Measurements from ENCODE around the gene UTF1. TPM values are rescaled to one million over a fixed set of nuclear protein-coding genes. Genes with fewer than 3 reads are reported as not detected.

UTF1 gene
- total and polyA plus RNA-seq, 9 of the 15 experiments (the other 6 are each of a cell fraction or from before 2014, with no cell fraction given), result 0.35 to 0.46 TPM; not detected in 7

GRCh38 chr10:133197786-133198185 lies 32.2 kb upstream of the UTF1 start:
- Histone ChIP-seq H3K9ac (ENCODE audit: insufficient read depth in 1 of 2, low read depth in 2 of 2, low read length in 2 of 2) (no peak overlapping the region), H3K27me3 (ENCODE audit: control insufficient read depth in 2 of 2, insufficient read depth in 2 of 2, low read length in 2 of 2) (peaks cover 14 to 63% of the 10 kb centered on the region in 2 experiments; a peak in 4 of 5 replicates), H4K20me1 (replicated peaks; ENCODE audit: control insufficient read depth, insufficient read depth, low read length) (no peaks in the 10 kb centered on the region), H3K9me1 (ENCODE audit: control insufficient read depth, insufficient read depth, low read length) (no peaks in the 10 kb centered on the region), H2AFZ (ENCODE audit: low read depth, low read length) (no peak overlapping the region), H3K4me1 (replicated peaks in 1 of 2; ENCODE audit: control insufficient read depth in 2 of 2, insufficient read depth in 2 of 2, low read length in 2 of 2) (peaks cover 0 to 66% of the 10 kb centered on the region in 2 experiments; a peak in 2 of 5 replicates), H3K4me2 (ENCODE audit: insufficient read depth, low read length) (no peak overlapping the region), H3K36me3 (ENCODE audit: control insufficient read depth, insufficient read depth, low read length) (no peaks in the 10 kb centered on the region), H3K27ac (ENCODE audit: extremely low read depth, low read depth, low read length) (no peak overlapping the region), H3K79me2 (ENCODE audit: control insufficient read depth, insufficient read depth, low read length) (no peaks in the 10 kb centered on the region), H3K4me3 (no peak overlapping the region), H3K9me3 (replicated peaks; ENCODE audit: control insufficient read depth, insufficient read depth, low read depth, low read length) (no peaks in the 10 kb centered on the region)
- ATAC-seq (no peak), DNase-seq (ENCODE audit: extremely low read depth in 1 of 4, low spot score in 3 of 4) (no peak), FAIRE-seq (no peak)
- BruUV-seq (replicated peaks), result no TSS peak
- TF ChIP-seq CREBBP (IDR thresholded peaks at IDR 0.05; ENCODE audit: low read depth, low read length), result no peak
- no peak for TF ChIP-seq MCM5 (IDR thresholded peaks at IDR 0.05; ENCODE audit: low read depth)
- no peak for TF ChIP-seq NBN (IDR thresholded peaks at IDR 0.05; ENCODE audit: low read depth)
- TF ChIP-seq ZNF655 (CRISPR knock-in tag; IDR thresholded peaks at IDR 0.05), result no peak
- no peak for TF ChIP-seq PML (IDR thresholded peaks at IDR 0.05; ENCODE audit: low read length)
- no peak for TF ChIP-seq DNMT1 (IDR thresholded peaks at IDR 0.05)
- TF ChIP-seq MTF1 (CRISPR knock-in tag; IDR thresholded peaks at IDR 0.05; ENCODE audit: borderline replicate concordance), result no peak
- no peak for TF ChIP-seq ZNF134 (CRISPR knock-in tag; conservative IDR thresholded peaks at IDR 0.05)
- TF ChIP-seq, protein P1, sequence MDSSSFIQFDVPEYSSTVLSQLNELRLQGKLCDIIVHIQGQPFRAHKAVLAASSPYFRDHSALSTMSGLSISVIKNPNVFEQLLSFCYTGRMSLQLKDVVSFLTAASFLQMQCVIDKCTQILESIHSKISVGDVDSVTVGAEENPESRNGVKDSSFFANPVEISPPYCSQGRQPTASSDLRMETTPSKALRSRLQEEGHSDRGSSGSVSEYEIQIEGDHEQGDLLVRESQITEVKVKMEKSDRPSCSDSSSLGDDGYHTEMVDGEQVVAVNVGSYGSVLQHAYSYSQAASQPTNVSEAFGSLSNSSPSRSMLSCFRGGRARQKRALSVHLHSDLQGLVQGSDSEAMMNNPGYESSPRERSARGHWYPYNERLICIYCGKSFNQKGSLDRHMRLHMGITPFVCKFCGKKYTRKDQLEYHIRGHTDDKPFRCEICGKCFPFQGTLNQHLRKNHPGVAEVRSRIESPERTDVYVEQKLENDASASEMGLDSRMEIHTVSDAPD (CRISPR knock-in tag; IDR thresholded peaks at IDR 0.05), result no peak
- no peak for TF ChIP-seq TCF7 (IDR thresholded peaks at IDR 0.05; ENCODE audit: borderline replicate concordance)
- TF ChIP-seq SUPT5H (IDR thresholded peaks at IDR 0.05), result no peak
- no peak for TF ChIP-seq CXXC5 (CRISPR knock-in tag; IDR thresholded peaks at IDR 0.05)
- no peak for TF ChIP-seq MAZ (CRISPR knock-in tag; conservative IDR thresholded peaks at IDR 0.05 in 1 of 2, IDR thresholded peaks at IDR 0.05 in 1 of 2)
- TF ChIP-seq, protein P2, sequence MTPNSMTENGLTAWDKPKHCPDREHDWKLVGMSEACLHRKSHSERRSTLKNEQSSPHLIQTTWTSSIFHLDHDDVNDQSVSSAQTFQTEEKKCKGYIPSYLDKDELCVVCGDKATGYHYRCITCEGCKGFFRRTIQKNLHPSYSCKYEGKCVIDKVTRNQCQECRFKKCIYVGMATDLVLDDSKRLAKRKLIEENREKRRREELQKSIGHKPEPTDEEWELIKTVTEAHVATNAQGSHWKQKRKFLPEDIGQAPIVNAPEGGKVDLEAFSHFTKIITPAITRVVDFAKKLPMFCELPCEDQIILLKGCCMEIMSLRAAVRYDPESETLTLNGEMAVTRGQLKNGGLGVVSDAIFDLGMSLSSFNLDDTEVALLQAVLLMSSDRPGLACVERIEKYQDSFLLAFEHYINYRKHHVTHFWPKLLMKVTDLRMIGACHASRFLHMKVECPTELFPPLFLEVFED (CRISPR knock-in tag; conservative IDR thresholded peaks at IDR 0.05), result no peak
- TF ChIP-seq ZNF644 (tag; IDR thresholded peaks at IDR 0.05; ENCODE audit: low read depth), result no peak
- 0% methylated on average over 1 of the region's 9 CpGs for WGBS (ENCODE audit: insufficient coverage, low coverage, missing lambda C conversion rate)
- CTCF ChIA-PET (ENCODE audit: low intra/inter-chr PET ratio), result no interaction called here
- POLR2A ChIA-PET, result interaction anchor here (0.6 kb wide), 1 partner anchor 317 kb away, joined by 3 read pairs; no protein-coding TSS in a partner anchor
- intact Hi-C loops (cut with micrococcal nuclease) (no loop called here), in situ Hi-C loops (cut with MboI) (no loop called here)

All from K562 (cell line).